ENCODE results near the gene TMEM170B. TPM values are rescaled to one million over a fixed set of nuclear protein-coding genes. Genes with fewer than 3 reads are reported as not detected.

The TMEM170B gene
- total and polyA plus RNA-seq, 9 of the 15 experiments (the other 6 are each of a cell fraction or from before 2014, with no cell fraction given), result 0.03 to 0.11 (median 0.07) TPM

GRCh38 chr6:11522812-11523605, 14.5 kb upstream of the TMEM170B start:
- H3K27me3 ChIP-seq (ENCODE audit: control insufficient read depth in 2 of 2, insufficient read depth in 2 of 2, low read length in 2 of 2), result peaks cover 0 to 4% of the 10 kb centered on the region in 2 experiments; a peak in 2 of 5 replicates
- CTCF ChIA-PET (ENCODE audit: low intra/inter-chr PET ratio), result no interaction called here
- POLR2A ChIA-PET, result no interaction called here
- intact Hi-C loops (cut with micrococcal nuclease), result no loop called here
- H3K9me1 ChIP-seq (ENCODE audit: control insufficient read depth, insufficient read depth, low read length), result no peaks in the 10 kb centered on the region
- ATAC-seq, result no peak
- TF ChIP-seq REST (IDR thresholded peaks at IDR 0.05; ENCODE audit: borderline replicate concordance), result no peak
- no peak for TF ChIP-seq REST (CRISPR knock-in tag; IDR thresholded peaks at IDR 0.05; ENCODE audit: low read depth)
- TF ChIP-seq NFIC (IDR thresholded peaks at IDR 0.05), result 0 out of 2 replicates have a peak, but pooled peaks have one; percentile 10
- DNase-seq (ENCODE audit: extremely low read depth in 1 of 4, low spot score in 3 of 4), result no peak
- H3K9me3 ChIP-seq (replicated peaks; ENCODE audit: control insufficient read depth, insufficient read depth, low read depth, low read length), result no peaks in the 10 kb centered on the region
- no peaks in the 10 kb centered on the region for H4K20me1 ChIP-seq (replicated peaks; ENCODE audit: control insufficient read depth, insufficient read depth, low read length)
- no peak overlapping the region for H3K4me3 ChIP-seq
- no peak overlapping the region for H3K4me2 ChIP-seq (ENCODE audit: insufficient read depth, low read length)
- FAIRE-seq, result no peak
- H3K9ac ChIP-seq (ENCODE audit: insufficient read depth in 1 of 2, low read depth in 2 of 2, low read length in 2 of 2), result no peak overlapping the region
- WGBS (ENCODE audit: insufficient coverage, low coverage, missing lambda C conversion rate), result 0% methylated on average over 4 of the region's 4 CpGs
- H3K79me2 ChIP-seq (ENCODE audit: control insufficient read depth, insufficient read depth, low read length), result no peaks in the 10 kb centered on the region
- BruUV-seq (replicated peaks), result no TSS peak
- H3K4me1 ChIP-seq (replicated peaks in 1 of 2; ENCODE audit: control insufficient read depth in 2 of 2, insufficient read depth in 2 of 2, low read length in 2 of 2), result no peaks in the 10 kb centered on the region
- in situ Hi-C loops (cut with MboI), result no loop called here
- H3K36me3 ChIP-seq (ENCODE audit: control insufficient read depth, insufficient read depth, low read length), result no peaks in the 10 kb centered on the region
- no peak overlapping the region for H2AFZ ChIP-seq (ENCODE audit: low read depth, low read length)
- no peak overlapping the region for H3K27ac ChIP-seq (ENCODE audit: extremely low read depth, low read depth, low read length)

Data from K562 (cell line).